Adrenal gland (tissue), 12 donors: ENCODE measurements around the gene NINJ1. TPM values are rescaled to one million over a fixed set of nuclear protein-coding genes. Genes with fewer than 3 reads are reported as not detected.

Experiments
- DNase-seq, 7 donors: peaks; one replicate each; pipeline ENCODE4 v3.0.0-alpha.2; 2019 to 2020
- H3K27ac ChIP-seq, 5 donors: fragments of 200-600 bp; sonication (generic) in 4 of 5; 1 replicate in 3 of 5; 2 replicates in 2 of 5; pipeline versions ENCODE4 v1.5.1 to v1.8.0; 2016 to 2020; ENCODE audit warnings: mild to moderate bottlenecking in 1 of 5
- H3K27me3 ChIP-seq: fragments of 200-600 bp; 2 replicates; pipeline ENCODE4 v1.8.0; 2021
- H3K36me3 ChIP-seq, 2 donors: fragments of 200-600 bp; replicated peaks in 1 of 2; 1 replicate in 1 of 2; 2 replicates in 1 of 2; pipeline versions ENCODE4 v1.5.1 to v1.8.0; 2018 to 2022
- H3K4me1 ChIP-seq, 2 donors: fragments of 200-600 bp; replicated peaks in 1 of 2; 1 replicate in 1 of 2; 2 replicates in 1 of 2; pipeline versions ENCODE4 v1.5.1 to v1.8.0; 2018 to 2021
- H3K4me3 ChIP-seq, 4 donors: fragments of 200-600 bp; sonication (generic) in 3 of 4; one replicate each; pipeline ENCODE4 v1.5.1; 2016 to 2018
- H3K9me3 ChIP-seq, 3 donors: fragments of 200-600 bp; sonication (generic) in 1 of 3; replicated peaks in 1 of 3; 1 replicate in 2 of 3; 2 replicates in 1 of 3; pipeline versions ENCODE4 v1.5.1 to v1.8.0; 2016 to 2021
- POLR2A ChIP-seq, 2 donors: fragments of 450-650 bp; IDR thresholded peaks; one replicate each; pipeline ENCODE4 v1.6.1; 2017; ENCODE audit warnings: antibody characterized with exemption in 2 of 2, mild to moderate bottlenecking in 2 of 2, moderate library complexity in 1 of 2
- WGBS, 4 donors: extraction: QIAGEN DNeasy Blood & Tissue Kit in 2 of 4; methylation state at CpG; one replicate each; pipeline versions ENCODE4 v1.1.5 to v1.1.7; 2013 to 2017; 5-methylcytosine and 5-hydroxymethylcytosine counted together
- intact Hi-C, 2 donors: fragments of 100-400 bp; cut with DNase I; formaldehyde crosslinking; loops; one replicate each; pipeline versions ENCODE4 v1.14.1 to v1.15.0; 2022 to 2023
- polyA plus RNA-seq, 3 donors: library from polyadenylated mRNA; stranded (reverse); fragments of 200-250 nt in 2 of 3; fragments of 350-450 nt in 1 of 3; fragmentation: Illumina TruSeq in 1 of 3; extraction: RNeasy Lipid Tissue Mini Kit (QIAGEN cat#74804) in 1 of 3; gene quantifications; one replicate each; pipeline ENCODE4 v1.2.3, GENCODE V29; 2013 to 2014
- total RNA-seq, 9 donors: library from RNA; depleted of rRNA in 4 of 9; stranded (reverse); fragments of >200 nt in 4 of 9; fragments of 120-200 nt in 1 of 9; fragmentation: NEBNext Ultra II Directional in 1 of 9; extraction: Animal tissue kit (Norgen Biotek cat#: 25700) in 1 of 9; gene quantifications; one replicate each; pipeline versions ENCODE4 v1.1.0 to v1.2.4, GENCODE V29; 2013 to 2023
- TF ChIP-seq, protein P1 (sequence below), 6 experiments: fragments of 450-650 bp in 4 of 6; fragments of 200-600 bp in 2 of 6; sonication (generic) in 1 of 6; IDR thresholded peaks; 1 replicate in 5 of 6; 2 replicates in 1 of 6; pipeline versions ENCODE4 v1.5.1 to v1.8.0; 2016 to 2021; ENCODE audit warnings: antibody characterized with exemption in 6 of 6, mild to moderate bottlenecking in 2 of 6, moderate library complexity in 1 of 6
- donor health status: healthy with polysubstance abuse.
- donor health status: Bipolar disorder and iron deficiency.
- donor health status: DM: yes; HTN: yes; CAD: no.
- donor health status: DM: no; HTN: no; CAD: no.
- donor health status: DM: no; HTN: no; CAD: no.
- donor health status: DM: yes; HTN: yes; CAD: no.

NINJ1 gene
- total and polyA plus RNA-seq, 12 donors: 25.6 to 339 (median 161) TPM

DNA sequence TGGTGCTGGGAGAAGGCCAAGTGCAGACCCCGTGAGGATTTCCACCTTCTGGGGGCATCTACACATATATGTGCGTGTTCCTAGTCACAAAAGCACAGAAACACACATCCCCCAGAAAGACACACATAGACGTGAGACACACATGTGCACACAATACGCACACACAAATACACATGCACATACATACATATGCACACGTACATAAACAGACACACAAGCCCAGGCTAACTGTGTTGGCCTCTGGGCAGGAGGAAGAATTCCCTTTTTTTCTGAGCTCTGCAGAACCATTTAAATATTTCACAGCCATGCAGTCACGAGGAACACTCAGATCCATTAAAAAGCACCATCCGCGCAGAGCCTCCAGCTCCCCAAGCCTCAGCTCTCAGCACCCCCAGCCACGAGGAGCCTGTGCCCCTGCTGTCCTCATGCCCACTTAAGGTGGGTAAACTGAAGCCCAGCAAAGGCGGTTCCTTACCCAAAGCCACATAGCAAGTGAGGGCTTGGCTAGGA is 5.3 kb downstream of the NINJ1 start:
- peak overlapping the region; percentile 18 to 99 (median 97) for H3K27ac ChIP-seq
- H3K4me3 ChIP-seq: no peak overlapping the region
- TF ChIP-seq POLR2A (IDR thresholded peaks at IDR 0.05): no peak
- TF ChIP-seq, protein P1, sequence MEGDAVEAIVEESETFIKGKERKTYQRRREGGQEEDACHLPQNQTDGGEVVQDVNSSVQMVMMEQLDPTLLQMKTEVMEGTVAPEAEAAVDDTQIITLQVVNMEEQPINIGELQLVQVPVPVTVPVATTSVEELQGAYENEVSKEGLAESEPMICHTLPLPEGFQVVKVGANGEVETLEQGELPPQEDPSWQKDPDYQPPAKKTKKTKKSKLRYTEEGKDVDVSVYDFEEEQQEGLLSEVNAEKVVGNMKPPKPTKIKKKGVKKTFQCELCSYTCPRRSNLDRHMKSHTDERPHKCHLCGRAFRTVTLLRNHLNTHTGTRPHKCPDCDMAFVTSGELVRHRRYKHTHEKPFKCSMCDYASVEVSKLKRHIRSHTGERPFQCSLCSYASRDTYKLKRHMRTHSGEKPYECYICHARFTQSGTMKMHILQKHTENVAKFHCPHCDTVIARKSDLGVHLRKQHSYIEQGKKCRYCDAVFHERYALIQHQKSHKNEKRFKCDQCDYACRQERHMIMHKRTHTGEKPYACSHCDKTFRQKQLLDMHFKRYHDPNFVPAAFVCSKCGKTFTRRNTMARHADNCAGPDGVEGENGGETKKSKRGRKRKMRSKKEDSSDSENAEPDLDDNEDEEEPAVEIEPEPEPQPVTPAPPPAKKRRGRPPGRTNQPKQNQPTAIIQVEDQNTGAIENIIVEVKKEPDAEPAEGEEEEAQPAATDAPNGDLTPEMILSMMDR (IDR thresholded peaks at IDR 0.05): no peak
- peaks cover 0 to 26% of the 10 kb centered on the region in 2 donors for H3K36me3 ChIP-seq
- H3K27me3 ChIP-seq: no peaks in the 10 kb centered on the region
- DNase-seq: peak in 1 of 7 donors; percentile 10
- H3K4me1 ChIP-seq: peaks cover 57 to 78% of the 10 kb centered on the region in 2 donors
- intact Hi-C loops: no loop called here
- H3K9me3 ChIP-seq: no peaks in the 10 kb centered on the region
- WGBS, 4 donors: 61 to 86% (median 82%) methylated on average over 6 to 10 of the region's 10 CpGs

DNA sequence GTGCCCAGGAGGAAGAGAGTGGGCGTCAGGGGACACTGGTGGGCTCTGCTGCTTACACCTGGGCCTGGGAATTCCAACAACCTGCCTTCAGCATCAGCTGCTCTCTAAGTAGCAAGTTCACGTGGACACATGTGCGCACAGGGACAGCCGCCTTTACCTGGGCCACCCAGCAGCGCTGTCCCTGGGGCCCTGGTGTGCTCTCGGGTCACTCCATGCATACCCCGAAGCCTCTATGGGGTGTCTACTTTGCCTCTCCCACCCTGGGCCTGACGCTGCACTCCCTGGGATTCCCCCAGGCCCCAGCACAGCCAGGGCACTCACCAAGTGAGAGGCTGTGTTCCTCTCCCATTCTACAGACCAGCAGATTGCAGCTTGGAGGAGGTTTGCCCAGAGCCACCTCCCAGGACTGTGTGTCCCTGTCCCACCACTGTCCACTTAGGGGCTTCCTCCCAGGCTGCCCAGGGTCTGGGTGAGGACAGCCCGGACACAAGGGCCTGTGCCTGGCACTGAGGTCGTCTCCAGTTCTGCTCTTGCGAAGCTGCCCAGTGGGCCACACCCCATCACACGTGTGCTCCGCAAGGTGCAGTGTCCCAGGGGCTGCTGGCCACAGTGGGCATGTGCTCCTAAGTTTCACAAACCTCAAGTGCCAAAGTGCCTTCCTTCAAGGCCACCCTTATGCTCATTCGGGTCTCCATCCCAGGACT is 5.9 kb downstream of the NINJ1 start:
- TF ChIP-seq, protein P1 (IDR thresholded peaks at IDR 0.05): no peak
- TF ChIP-seq POLR2A (IDR thresholded peaks at IDR 0.05): no peak
- H3K4me1 ChIP-seq: peaks cover 57 to 75% of the 10 kb centered on the region in 2 donors

DNA sequence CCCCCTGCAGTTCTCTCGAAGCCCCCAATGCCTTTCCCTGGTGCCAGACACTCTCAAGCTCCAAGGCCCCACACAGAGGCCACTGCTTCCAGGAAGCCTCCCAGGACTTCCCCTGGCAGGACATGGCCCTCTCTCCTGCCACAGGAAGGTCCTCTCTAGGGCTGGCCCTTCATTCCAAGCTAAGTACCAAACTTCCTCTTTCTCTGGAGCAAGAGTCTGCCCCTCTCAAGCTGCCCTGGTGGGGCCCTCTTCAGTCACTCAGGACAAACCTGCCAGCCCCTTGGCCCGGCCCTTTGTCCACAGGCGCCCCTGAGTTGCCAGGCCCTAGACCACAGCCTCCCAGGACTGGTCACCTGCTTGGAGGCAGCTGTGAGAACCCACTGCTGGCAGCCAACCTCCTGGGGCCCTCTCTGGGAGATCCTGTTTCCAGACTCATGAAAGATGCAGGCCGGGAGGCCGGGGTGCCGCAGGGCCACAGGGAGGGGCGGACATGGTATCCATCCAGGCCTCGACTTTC is 6.6 kb downstream of the NINJ1 start:
- Histone ChIP-seq H3K27me3 (no peaks in the 10 kb centered on the region), H3K4me1 (peaks cover 52 to 75% of the 10 kb centered on the region in 2 donors), H3K9me3 (no peaks in the 10 kb centered on the region), H3K27ac (peak overlapping the region in 4 of 5 donors; percentile 47 to 99 (median 73)), H3K36me3 (peaks cover 0 to 39% of the 10 kb centered on the region in 2 donors), H3K4me3 (no peak overlapping the region)
- intact Hi-C loops: no loop called here
- WGBS, 4 donors: 48 to 60% (median 52%) methylated on average over 2 to 8 of the region's 8 CpGs
- peak in 4 of 7 donors; percentile 22 to 35 (median 30) for DNase-seq
- no peak for TF ChIP-seq POLR2A (IDR thresholded peaks at IDR 0.05)
- TF ChIP-seq, protein P1 (IDR thresholded peaks at IDR 0.05): no peak

More for the DNA sequence above, 5.9 kb downstream of the NINJ1 start:
- Histone ChIP-seq H3K36me3 (peaks cover 0 to 32% of the 10 kb centered on the region in 2 donors), H3K4me3 (no peak overlapping the region), H3K27ac (peak overlapping the region in 3 of 5 donors; percentile 47 to 99 (median 97)), H3K9me3 (no peaks in the 10 kb centered on the region), H3K27me3 (no peaks in the 10 kb centered on the region)
- intact Hi-C loops: no loop called here
- WGBS, 4 donors: 74 to 81% (median 77%) methylated on average over 2 to 14 of the region's 14 CpGs
- DNase-seq: peak in 4 of 7 donors; percentile 12 to 24 (median 18)

DNA sequence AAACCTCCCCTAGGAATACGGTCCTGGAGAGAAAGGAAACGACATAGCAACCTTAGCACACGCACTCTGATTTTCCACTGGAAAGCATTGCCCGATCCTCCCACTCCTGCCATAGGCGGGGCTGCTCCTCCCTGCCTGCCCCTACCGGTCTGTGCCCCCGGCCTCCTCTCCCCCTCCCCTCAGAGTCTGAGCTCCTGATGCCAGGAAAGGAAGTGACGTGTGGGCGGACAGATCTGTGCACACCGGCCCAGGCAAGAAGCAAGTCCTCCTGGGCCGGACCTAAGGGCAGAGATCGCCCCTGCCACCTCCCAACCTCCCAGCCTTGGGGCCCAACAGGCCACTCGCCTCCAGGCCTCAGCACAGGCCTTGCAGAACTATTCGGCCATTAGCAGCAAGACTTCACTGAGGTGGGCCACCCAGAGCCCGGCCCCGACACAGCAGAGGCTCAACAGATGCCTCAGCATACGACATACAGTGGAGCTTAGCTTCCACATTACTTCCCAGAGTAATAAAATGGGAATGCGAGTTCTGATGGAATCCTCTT is 7.2 kb downstream of the NINJ1 start:
- H3K27me3 ChIP-seq: no peaks in the 10 kb centered on the region
- intact Hi-C loops: no loop called here
- H3K4me1 ChIP-seq: peaks cover 46 to 71% of the 10 kb centered on the region in 2 donors
- H3K27ac ChIP-seq: peak overlapping the region in 4 of 5 donors; percentile 47 to 99 (median 73)
- TF ChIP-seq, protein P1 (IDR thresholded peaks at IDR 0.05): no peak
- TF ChIP-seq POLR2A (IDR thresholded peaks at IDR 0.05): peak in 1 of 2 donors; percentile 15
- H3K9me3 ChIP-seq: no peaks in the 10 kb centered on the region
- H3K4me3 ChIP-seq: no peak overlapping the region
- WGBS, 4 donors: 31 to 67% (median 45%) methylated on average over 8 to 18 of the region's 18 CpGs
- H3K36me3 ChIP-seq: peaks cover 0 to 42% of the 10 kb centered on the region in 2 donors
- DNase-seq: peak; percentile 52 to 91 (median 80)
